Activated CD4-positive, alpha-beta memory T cell treated with anti-CD3 and anti-CD28 coated beads, Interleukin-2, amount 10 ng/mL, durations not matched to agents 7 days and 5 days (primary cell): ENCODE measurements around the gene GPR146. TPM values are rescaled to one million over a fixed set of nuclear protein-coding genes. Genes with fewer than 3 reads are reported as not detected.
"Not testable (repeated sequence)": the region's sequence is repeated elsewhere in the genome, so short reads cannot be mapped to it uniquely, and the experiment has no call there.

Experiments
- CTCF ChIA-PET: fragments of 350-600 bp; sonication (Branson Sonifier 250); formaldehyde crosslinking; loops from one replicate; lab custom pipeline; 2021; ENCODE audit warnings: antibody characterized with exemption, inconsistent platforms; lab: Charles Lee
- POLR2A ChIA-PET: fragments of 350-600 bp; sonication (Branson Sonifier 250); formaldehyde crosslinking; loops from one replicate; lab custom pipeline; 2021; ENCODE audit warnings: antibody characterized with exemption; lab: Charles Lee
- DNase-seq: peaks from one replicate; pipeline ENCODE4 v3.0.0-alpha.2; 2020
- H3K27ac Mint-ChIP-seq: one replicate; pipeline ENCODE4 v1.8.0; 2021; ENCODE audit warnings: mild to moderate bottlenecking, mixed read lengths
- H3K27me3 Mint-ChIP-seq: one replicate; pipeline ENCODE4 v1.8.0; 2021; ENCODE audit warnings: mixed read lengths
- H3K36me3 Mint-ChIP-seq: one replicate; pipeline ENCODE4 v1.8.0; 2021; ENCODE audit warnings: low read depth, mixed read lengths
- H3K4me1 Mint-ChIP-seq: one replicate; pipeline ENCODE4 v1.8.0; 2021; ENCODE audit warnings: mixed read lengths
- H3K4me3 Mint-ChIP-seq: one replicate; pipeline ENCODE4 v1.8.0; 2021; ENCODE audit warnings: mild to moderate bottlenecking, mixed read lengths
- H3K9me3 Mint-ChIP-seq: one replicate; pipeline ENCODE4 v1.8.0; 2021; ENCODE audit warnings: mixed read lengths
- total RNA-seq, 2 experiments: library from RNA; stranded (reverse); gene quantifications; one replicate each; pipeline ENCODE4 v1.2.3, GENCODE V29; 2021

Gene GPR146
- total RNA-seq, 2 experiments from 2014 or later, result 10.0 to 10.1 TPM

- no peaks in the 10 kb centered on the region for H3K27me3 Mint-ChIP-seq
- no peak overlapping the region for H3K4me3 Mint-ChIP-seq
- DNase-seq, result no peak
- ChIA-PET POLR2A (no interaction called here), CTCF (interaction anchor here (2.2 kb wide), 1 partner anchor 80 kb away, joined by 19 read pairs; no protein-coding TSS in a partner anchor)
- H3K9me3 Mint-ChIP-seq, result peaks cover 5% of the 10 kb centered on the region
- H3K4me1 Mint-ChIP-seq, result no peaks in the 10 kb centered on the region
- H3K36me3 Mint-ChIP-seq, result peaks cover 4% of the 10 kb centered on the region
- H3K27ac Mint-ChIP-seq, result no peak overlapping the region
Measured at GRCh38 chr7:1073142-1073977, 29.0 kb downstream of the GPR146 start.

GRCh38 chr7:1074018-1074417, 29.7 kb downstream of the GPR146 start:
- POLR2A ChIA-PET, DNase-seq, H3K4me3 Mint-ChIP-seq, H3K27me3 Mint-ChIP-seq, H3K27ac Mint-ChIP-seq, H3K36me3 Mint-ChIP-seq, H3K4me1 Mint-ChIP-seq, H3K9me3 Mint-ChIP-seq: not testable (repeated sequence)
- CTCF ChIA-PET, result interaction anchor here (2.2 kb wide), 1 partner anchor 81 kb away, joined by 19 read pairs; no protein-coding TSS in a partner anchor

- Mint-ChIP-seq H3K4me3 (no peak overlapping the region), H3K9me3 (peaks cover 5% of the 10 kb centered on the region), H3K27me3 (no peaks in the 10 kb centered on the region), H3K4me1 (no peaks in the 10 kb centered on the region), H3K36me3 (peaks cover 4% of the 10 kb centered on the region), H3K27ac (no peak overlapping the region)
- DNase-seq, result no peak
- ChIA-PET POLR2A (no interaction called here), CTCF (interaction anchor here (0.7 kb wide), 1 partner anchor 851 kb away, joined by 3 read pairs; no protein-coding TSS in a partner anchor)
Measured at GRCh38 chr7:1074593-1075431, 30.5 kb downstream of the GPR146 start.

- Mint-ChIP-seq H3K4me1 (no peaks in the 10 kb centered on the region), H3K4me3 (no peak overlapping the region), H3K36me3 (no peaks in the 10 kb centered on the region), H3K9me3 (no peaks in the 10 kb centered on the region), H3K27me3 (no peaks in the 10 kb centered on the region), H3K27ac (no peak overlapping the region)
- DNase-seq, result no peak
- ChIA-PET POLR2A (interaction anchor here (1.0 kb wide), 1 partner anchor 9 kb away, joined by 3 read pairs; no protein-coding TSS in a partner anchor), CTCF (interaction anchor here (1.0 to 2.1 kb wide), 3 partner anchors 10 to 83 kb away, joined by 3 to 4 read pairs (median 3); no protein-coding TSS in a partner anchor)
Measured at GRCh38 chr7:1076184-1077072, 32.1 kb downstream of the GPR146 start.

- CTCF ChIA-PET, result interaction anchor here (1.0 kb wide), 1 partner anchor 13 kb away, joined by 5 read pairs; no protein-coding TSS in a partner anchor
- no peaks in the 10 kb centered on the region for H3K4me1 Mint-ChIP-seq
- POLR2A ChIA-PET, result no interaction called here
Measured at GRCh38 chr7:1078519-1078918, 34.2 kb downstream of the GPR146 start.

GRCh38 chr7:1078985-1079384, 34.6 kb downstream of the GPR146 start:
- POLR2A ChIA-PET, result no interaction called here

More at GRCh38 chr7:1078519-1078918, 34.2 kb downstream of the GPR146 start:
- H3K36me3 Mint-ChIP-seq, result no peaks in the 10 kb centered on the region
- H3K27ac Mint-ChIP-seq, result no peak overlapping the region
- H3K9me3 Mint-ChIP-seq, result no peaks in the 10 kb centered on the region
- no peaks in the 10 kb centered on the region for H3K27me3 Mint-ChIP-seq
- H3K4me3 Mint-ChIP-seq, result no peak overlapping the region
- DNase-seq, result no peak

GRCh38 chr7:1079546-1079945, 35.2 kb downstream of the GPR146 start:
- DNase-seq, result no peak
- POLR2A ChIA-PET, result no interaction called here
- Mint-ChIP-seq H3K9me3 (no peaks in the 10 kb centered on the region), H3K27ac (no peak overlapping the region), H3K4me1 (no peaks in the 10 kb centered on the region), H3K27me3 (no peaks in the 10 kb centered on the region), H3K4me3 (no peak overlapping the region), H3K36me3 (no peaks in the 10 kb centered on the region)
- CTCF ChIA-PET, result interaction anchor here (1.0 kb wide), 2 partner anchors 14 to 87 kb away, joined by 3 to 5 read pairs; no protein-coding TSS in a partner anchor

More at GRCh38 chr7:1078985-1079384, 34.6 kb downstream of the GPR146 start:
- DNase-seq, result no peak
- no peak overlapping the region for H3K4me3 Mint-ChIP-seq
- CTCF ChIA-PET, result interaction anchor here (1.0 kb wide), 1 partner anchor 14 kb away, joined by 5 read pairs; no protein-coding TSS in a partner anchor
- no peak overlapping the region for H3K27ac Mint-ChIP-seq
- H3K9me3 Mint-ChIP-seq, result no peaks in the 10 kb centered on the region
- no peaks in the 10 kb centered on the region for H3K4me1 Mint-ChIP-seq
- H3K27me3 Mint-ChIP-seq, result no peaks in the 10 kb centered on the region
- no peaks in the 10 kb centered on the region for H3K36me3 Mint-ChIP-seq

GRCh38 chr7:1080252-1080920, 36.0 kb downstream of the GPR146 start:
- POLR2A ChIA-PET, result no interaction called here
- no peaks in the 10 kb centered on the region for H3K36me3 Mint-ChIP-seq
- no peaks in the 10 kb centered on the region for H3K4me1 Mint-ChIP-seq
- H3K27me3 Mint-ChIP-seq, result no peaks in the 10 kb centered on the region
- H3K4me3 Mint-ChIP-seq, result no peak overlapping the region
- CTCF ChIA-PET, result interaction anchor here (1.0 kb wide), 1 partner anchor 88 kb away, joined by 3 read pairs; no protein-coding TSS in a partner anchor
- no peaks in the 10 kb centered on the region for H3K9me3 Mint-ChIP-seq
- DNase-seq, result no peak
- no peak overlapping the region for H3K27ac Mint-ChIP-seq

- no peaks in the 10 kb centered on the region for H3K36me3 Mint-ChIP-seq
- CTCF ChIA-PET, result no interaction called here
- no peak overlapping the region for H3K27ac Mint-ChIP-seq
Measured at GRCh38 chr7:1080921-1081255, 36.5 kb downstream of the GPR146 start.

GRCh38 chr7:1081336-1081735, 37.0 kb downstream of the GPR146 start:
- DNase-seq, result no peak
- Mint-ChIP-seq H3K36me3 (no peaks in the 10 kb centered on the region), H3K4me1 (no peaks in the 10 kb centered on the region), H3K4me3 (no peak overlapping the region), H3K9me3 (no peaks in the 10 kb centered on the region), H3K27ac (no peak overlapping the region), H3K27me3 (no peaks in the 10 kb centered on the region)
- POLR2A ChIA-PET, result no interaction called here
- CTCF ChIA-PET, result interaction anchor here (0.6 kb wide), 1 partner anchor 583 kb away, joined by 3 read pairs; no protein-coding TSS in a partner anchor

More at GRCh38 chr7:1080921-1081255, 36.5 kb downstream of the GPR146 start:
- H3K4me3 Mint-ChIP-seq, result no peak overlapping the region
- no peak for DNase-seq
- POLR2A ChIA-PET, result no interaction called here
- no peaks in the 10 kb centered on the region for H3K27me3 Mint-ChIP-seq
- H3K9me3 Mint-ChIP-seq, result no peaks in the 10 kb centered on the region
- no peaks in the 10 kb centered on the region for H3K4me1 Mint-ChIP-seq

GRCh38 chr7:1081931-1082401, 37.6 kb downstream of the GPR146 start:
- peaks cover under 1% of the 10 kb centered on the region for H3K27me3 Mint-ChIP-seq
- no peak for DNase-seq
- H3K36me3 Mint-ChIP-seq, result no peaks in the 10 kb centered on the region
- H3K9me3 Mint-ChIP-seq, result no peaks in the 10 kb centered on the region
- H3K4me3 Mint-ChIP-seq, result no peak overlapping the region
- ChIA-PET CTCF (interaction anchor here (0.6 kb wide), 1 partner anchor 583 kb away, joined by 3 read pairs; no protein-coding TSS in a partner anchor), POLR2A (no interaction called here)
- peaks cover 1% of the 10 kb centered on the region for H3K4me1 Mint-ChIP-seq
- no peak overlapping the region for H3K27ac Mint-ChIP-seq
